ENCODE measurements around the gene TXNDC8. TPM values are rescaled to one million over a fixed set of nuclear protein-coding genes. Genes with fewer than 3 reads are reported as not detected.

Gene TXNDC8
- polyA plus RNA-seq, 6 donors from 2014 or later = not detected

- H3K9me3 Mint-ChIP-seq = no peaks in the 10 kb centered on the region
- H3K27me3 Mint-ChIP-seq = no peaks in the 10 kb centered on the region
- H3K27ac Mint-ChIP-seq = peak overlapping the region in 4 of 6 donors; percentile 5 to 82 (median 74)
- H3K4me1 Mint-ChIP-seq = peaks cover 18 to 26% (median 21%) of the 10 kb centered on the region in 3 donors
- no peaks in the 10 kb centered on the region for H3K36me3 Mint-ChIP-seq
- no peak for DNase-seq
- peak overlapping the region; percentile 91 to 98 (median 96) for H3K4me3 Mint-ChIP-seq
- no peak for ATAC-seq (ENCODE audit: low read depth in 2 of 2)
Observed at GRCh38 chr9:110257097-110257841, 80.4 kb downstream of the TXNDC8 start.

- Mint-ChIP-seq H3K27me3 (no peaks in the 10 kb centered on the region), H3K4me3 (peak within 1 kb of the TSS; percentile 91 to 98 (median 96)), H3K27ac (peak within 1 kb of the TSS in 5 of 6 donors; percentile 80 to 97 (median 90)), H3K36me3 (no peaks in the 10 kb centered on the region), H3K4me1 (peaks cover 18 to 26% (median 21%) of the 10 kb centered on the region in 3 donors), H3K9me3 (no peaks in the 10 kb centered on the region)
- peak; percentile 76 to 77 for ATAC-seq (ENCODE audit: low read depth in 2 of 2)
- DNase-seq = peak; percentile 73
Observed at GRCh38 chr9:110256380-110257096, 81.1 kb downstream of the TXNDC8 start, which contains the start of gene TXN. TXN (minus strand) TSS chr9:110256507; CDS start chr9:110256435, 72 bp downstream.

GRCh38 chr9:110255463-110256379 lies 81.9 kb downstream of the TXNDC8 start:
- H3K4me1 Mint-ChIP-seq = peaks cover 18 to 26% (median 21%) of the 10 kb centered on the region in 3 donors
- H3K9me3 Mint-ChIP-seq = no peaks in the 10 kb centered on the region
- H3K36me3 Mint-ChIP-seq = no peaks in the 10 kb centered on the region
- H3K4me3 Mint-ChIP-seq = peak overlapping the region; percentile 91 to 98 (median 96)
- ATAC-seq (ENCODE audit: low read depth in 2 of 2) = peak; percentile 29 to 34
- H3K27ac Mint-ChIP-seq = peak overlapping the region in 5 of 6 donors; percentile 80 to 97 (median 90)
- H3K27me3 Mint-ChIP-seq = no peaks in the 10 kb centered on the region
- DNase-seq = peak; percentile 24

- Mint-ChIP-seq H3K4me1 (peaks cover 18 to 26% (median 21%) of the 10 kb centered on the region in 3 donors), H3K27ac (peak overlapping the region; percentile 25 to 70 (median 60)), H3K9me3 (no peaks in the 10 kb centered on the region), H3K27me3 (no peaks in the 10 kb centered on the region), H3K36me3 (no peaks in the 10 kb centered on the region), H3K4me3 (peak overlapping the region; percentile 91 to 98 (median 96))
- DNase-seq (no peak), ATAC-seq (ENCODE audit: low read depth in 2 of 2) (no peak)
Observed at GRCh38 chr9:110255034-110255462, 82.6 kb downstream of the TXNDC8 start.

- Mint-ChIP-seq H3K27me3 (no peaks in the 10 kb centered on the region), H3K27ac (peak overlapping the region; percentile 25 to 70 (median 64)), H3K9me3 (no peaks in the 10 kb centered on the region), H3K36me3 (no peaks in the 10 kb centered on the region), H3K4me1 (peaks cover 18 to 26% (median 21%) of the 10 kb centered on the region in 3 donors), H3K4me3 (peak overlapping the region; percentile 91 to 98 (median 96))
- no peak for DNase-seq
- no peak for ATAC-seq (ENCODE audit: low read depth in 2 of 2)
Observed at GRCh38 chr9:110254500-110254899, 83.2 kb downstream of the TXNDC8 start.

Other genes starting within 250 kb of the TXNDC8 start
- gene C9orf152, start 129.7 kb downstream of the TXNDC8 start, polyA plus RNA-seq (ENCODE audit: low read depth in 6 of 6) = not detected
- 10 to 100 TPM; 43.3 to 76.8 (median 58.8) TPM for gene TXN, start 81.4 kb downstream of the TXNDC8 start, polyA plus RNA-seq (ENCODE audit: low read depth in 6 of 6)
- not detected for gene SVEP1, start 241.9 kb upstream of the TXNDC8 start, polyA plus RNA-seq (ENCODE audit: low read depth in 6 of 6)